CD4-positive, alpha-beta T cell treated with Interleukin-10 for 1 hour (primary cell): ENCODE measurements around the gene HP1BP3.

Source experiments
- DNase-seq: peaks from one replicate; pipeline ENCODE4 v3.0.0-alpha.2; 2020

The HP1BP3 gene

GRCh38 chr1:20767271-20767670, 19.8 kb downstream of the HP1BP3 start:
- DNase-seq = no peak

GRCh38 chr1:20763417-20763816, 23.7 kb downstream of the HP1BP3 start:
- no peak for DNase-seq

DNA sequence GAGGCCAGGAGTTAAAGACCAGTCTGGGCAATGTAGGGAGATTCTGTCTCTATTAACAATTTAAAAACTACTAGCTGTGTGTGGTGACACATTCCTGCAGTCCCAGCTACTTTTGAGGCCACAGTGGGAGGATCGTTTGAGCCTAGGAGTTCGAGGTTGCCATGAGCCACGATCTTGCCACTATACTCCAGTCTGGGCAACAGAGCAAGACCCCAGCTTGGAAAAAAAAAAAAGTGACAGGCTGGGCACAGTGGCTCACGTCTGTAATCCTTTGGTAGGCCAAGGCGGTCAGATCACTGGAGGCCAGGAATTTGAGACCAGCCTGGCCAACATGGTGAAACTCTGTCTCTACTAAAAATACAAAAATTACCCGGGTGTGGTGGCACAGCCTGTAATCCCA, 26.8 kb downstream of the HP1BP3 start:
- no peak for DNase-seq

GRCh38 chr1:20753589-20753988, 33.5 kb downstream of the HP1BP3 start:
- no peak for DNase-seq

DNA sequence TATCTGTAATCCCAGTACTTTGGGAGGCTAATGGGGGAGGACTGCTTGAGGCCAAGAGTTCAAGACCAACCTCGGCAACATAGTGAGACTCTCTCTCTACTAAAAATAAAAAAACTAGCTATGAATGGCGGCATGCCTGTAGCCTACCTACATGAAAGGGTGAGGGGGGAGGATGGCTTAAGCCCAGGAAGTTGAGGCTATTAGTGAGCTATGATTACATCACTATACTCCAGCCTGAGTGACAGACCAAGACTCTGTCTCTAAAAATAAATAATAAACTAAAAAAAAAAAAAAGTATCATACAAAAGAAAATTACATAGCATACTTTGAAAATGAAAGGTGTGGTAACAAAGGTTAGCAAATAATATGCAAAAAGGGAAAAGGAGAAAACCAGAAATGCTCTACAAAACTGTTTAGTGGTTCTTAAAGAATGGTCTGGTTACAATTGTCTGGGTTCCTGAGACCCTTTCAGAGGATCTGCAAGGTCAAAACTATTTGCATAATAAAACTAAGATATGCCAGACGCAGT, 35.6 kb downstream of the HP1BP3 start:
- no peak for DNase-seq

DNA sequence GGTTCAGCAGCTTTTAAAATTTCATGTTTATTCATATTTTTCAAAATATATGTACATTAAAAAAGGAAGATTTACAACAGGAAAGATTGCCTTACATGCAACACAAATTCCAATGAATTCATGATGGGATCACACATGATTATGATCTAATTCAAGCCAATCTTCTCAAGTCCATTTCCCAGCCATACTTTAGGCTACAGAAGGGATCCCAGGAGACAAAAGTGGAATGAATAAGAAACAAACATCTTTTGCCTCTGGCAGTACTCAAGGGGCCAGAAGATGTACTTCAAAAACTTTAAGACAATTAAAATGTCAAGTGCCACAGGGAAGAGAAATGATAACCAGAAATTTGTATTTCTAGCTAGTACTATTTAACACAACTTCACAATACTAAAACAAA, 44.4 kb downstream of the HP1BP3 start:
- no peak for DNase-seq

GRCh38 chr1:20740781-20741180, 46.3 kb downstream of the HP1BP3 start:
- DNase-seq = no peak

GRCh38 chr1:20739225-20739624, 47.9 kb downstream of the HP1BP3 start:
- no peak for DNase-seq

GRCh38 chr1:20735581-20736111, 51.5 kb downstream of the HP1BP3 start:
- DNase-seq = no peak

GRCh38 chr1:20733360-20733975, 53.6 kb downstream of the HP1BP3 start:
- no peak for DNase-seq

- peak; percentile 75 for DNase-seq
Observed at GRCh38 chr1:20732588-20733359, 54.3 kb downstream of the HP1BP3 start, which contains the start of gene SH2D5. Gene SH2D5 (minus strand): TSS chr1:20732703. CDS start chr1:20728044, 4,659 bp downstream.

- DNase-seq = peak; percentile 66
Observed at GRCh38 chr1:20732071-20732587, 55.0 kb downstream of the HP1BP3 start.

- no peak for DNase-seq
Observed at GRCh38 chr1:20731057-20731991, 55.8 kb downstream of the HP1BP3 start.

DNA sequence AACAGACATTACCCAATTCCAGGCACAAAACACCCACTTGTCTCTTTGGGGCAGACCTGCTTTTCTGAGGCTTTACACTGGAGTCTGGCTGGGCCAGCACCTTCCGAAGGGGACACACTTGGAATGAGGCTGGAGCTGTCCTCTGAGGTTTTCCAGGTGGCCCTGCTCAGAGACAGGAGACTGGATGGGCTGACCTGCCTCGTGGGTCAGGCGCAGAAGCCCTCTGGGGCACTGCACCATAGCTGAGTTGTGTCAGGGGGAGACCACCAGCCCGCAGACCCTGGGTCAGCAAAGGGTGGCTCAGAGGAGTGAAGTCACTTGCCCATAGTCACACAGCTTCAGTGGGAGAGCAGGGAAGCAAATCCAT, 56.4 kb downstream of the HP1BP3 start:
- DNase-seq = no peak

- DNase-seq = no peak
Observed at GRCh38 chr1:20729990-20730689, 57.0 kb downstream of the HP1BP3 start.

- no peak for DNase-seq
Observed at GRCh38 chr1:20729155-20729931, 57.8 kb downstream of the HP1BP3 start.

DNA sequence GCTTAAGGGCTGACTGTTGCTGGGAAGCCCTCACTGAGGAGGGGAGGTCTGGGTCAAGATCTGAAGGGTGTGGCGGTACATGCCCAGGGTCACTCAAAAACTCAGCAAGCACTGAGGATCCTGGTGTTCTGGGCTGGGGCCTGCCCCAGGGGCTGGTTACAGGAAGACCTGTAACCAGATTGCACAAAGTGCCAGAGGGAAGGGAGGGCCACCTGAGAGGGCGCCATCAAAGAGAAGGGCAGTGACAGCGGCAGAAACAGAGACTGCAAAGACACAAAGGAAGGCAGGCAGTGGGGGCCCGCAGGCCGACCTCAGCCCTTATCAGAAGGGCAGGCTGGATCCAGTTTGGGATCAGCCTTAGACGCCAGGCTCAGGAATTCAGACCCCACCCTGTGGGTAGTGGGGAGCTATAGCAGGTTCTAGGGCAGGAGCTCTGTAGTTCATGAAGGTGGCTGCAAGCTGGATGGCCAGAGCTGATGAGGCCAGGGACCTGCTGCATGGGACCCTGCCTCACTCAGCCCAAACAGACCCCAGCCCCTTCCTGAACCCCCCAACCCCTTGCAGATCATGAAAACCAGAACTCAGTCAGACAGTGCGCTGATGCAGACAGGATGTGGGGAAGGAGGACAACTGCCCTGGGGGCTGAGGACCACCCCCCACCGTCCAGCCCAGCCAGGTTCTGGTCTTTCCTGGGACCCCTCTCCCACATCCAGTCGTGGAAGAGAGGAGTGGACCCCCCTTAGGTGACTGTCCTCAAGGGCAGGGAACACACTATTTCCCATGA, 58.5 kb downstream of the HP1BP3 start:
- no peak for DNase-seq

GRCh38 chr1:20727746-20728316, 59.3 kb downstream of the HP1BP3 start:
- no peak for DNase-seq

DNA sequence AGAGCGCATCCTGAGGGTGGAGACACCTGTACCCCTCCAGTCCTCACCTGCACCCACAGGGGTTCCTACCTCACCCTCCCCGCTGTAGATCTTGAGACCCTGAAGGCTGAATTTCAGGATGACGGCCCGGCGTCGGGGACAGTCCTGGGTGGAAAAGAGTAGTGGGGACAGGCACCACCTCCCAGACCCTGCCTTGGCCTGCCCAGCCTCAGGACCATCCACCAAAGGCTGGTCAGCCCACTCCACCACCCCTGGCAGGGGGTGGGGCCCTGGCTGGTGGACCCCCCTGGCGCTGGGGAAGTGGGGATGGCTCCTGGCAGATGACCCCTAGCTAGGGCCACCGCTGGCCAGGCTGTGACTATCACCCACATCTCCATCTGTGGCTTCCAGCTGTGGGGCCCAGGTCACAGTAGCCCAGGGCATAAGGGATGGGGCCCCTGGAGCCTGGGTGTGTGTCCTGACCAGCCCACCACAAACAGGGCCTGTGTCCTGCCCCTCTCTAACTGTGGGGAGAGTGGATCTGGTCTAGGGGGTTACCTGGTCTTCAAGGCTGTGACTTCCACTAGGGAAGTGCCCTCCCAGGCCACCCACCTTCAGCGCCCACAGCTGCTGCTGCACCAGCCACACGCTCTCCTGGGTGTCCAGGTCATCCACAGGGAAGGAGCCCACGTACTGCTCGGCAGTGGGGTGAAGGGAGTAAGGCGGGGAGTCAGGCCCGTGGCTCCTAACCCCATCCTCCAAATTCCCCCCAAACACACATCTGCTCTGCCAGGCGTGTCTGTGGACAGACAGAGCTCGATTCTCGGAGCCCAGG, 60.0 kb downstream of the HP1BP3 start:
- no peak for DNase-seq
